H1 (cell line): ENCODE measurements around the gene GFI1B. TPM values are rescaled to one million over a fixed set of nuclear protein-coding genes. Genes with fewer than 3 reads are reported as not detected.

Source experiments
- CTCF ChIA-PET: fragments of 300-600 bp; sonication (Branson Sonifier 250); formaldehyde crosslinking; loops from one replicate; lab custom pipeline; 2021; ENCODE audit not compliant: partially characterized antibody; lab: Charles Lee
- POLR2A ChIA-PET: fragments of 300-600 bp; sonication (Branson Sonifier 250); formaldehyde crosslinking; loops from one replicate; lab custom pipeline; 2021; ENCODE audit warnings: inconsistent platforms; ENCODE audit not compliant: partially characterized antibody; lab: Charles Lee
- DNase-seq, 2 experiments: peaks; one replicate each; pipeline versions ENCODE4 v3.0.0 to v3.0.0-alpha.2; 2010 to 2022; ENCODE audit warnings: low spot score in 2 of 2, low read depth in 1 of 2, mixed read lengths in 1 of 2
- FAIRE-seq: peaks from 2 replicates; lab custom pipeline; 2011; peaks lifted over from hg19 to GRCh38; lab: Jason Lieb, UNC
- H2AFZ ChIP-seq: 2 replicates; pipeline ENCODE4 v1.8.1; 2012; ENCODE audit warnings: low read length, inconsistent platforms
- H2AK5ac ChIP-seq: 2 replicates; pipeline ENCODE4 v1.6.1; 2013; ENCODE audit warnings: low read depth, low read length
- H2BK120ac ChIP-seq: replicated peaks from 2 replicates; pipeline ENCODE3; 2013; ENCODE audit warnings: low read depth, low read length, inconsistent platforms
- H2BK12ac ChIP-seq: 2 replicates; pipeline ENCODE4 v1.6.1; 2013; ENCODE audit warnings: low read depth, low read length
- H2BK15ac ChIP-seq: 2 replicates; pipeline ENCODE4 v1.6.1; 2013; ENCODE audit warnings: low read length
- H2BK20ac ChIP-seq: 2 replicates; pipeline ENCODE4 v1.6.1; 2013; ENCODE audit warnings: low read length
- H2BK5ac ChIP-seq: 2 replicates; pipeline ENCODE4 v1.6.1; 2013; ENCODE audit warnings: low read depth, low read length
- H3K14ac ChIP-seq: 2 replicates; pipeline ENCODE4 v1.6.1; 2013; ENCODE audit warnings: inconsistent platforms; ENCODE audit not compliant: insufficient read length
- H3K18ac ChIP-seq: 2 replicates; pipeline ENCODE4 v1.6.1; 2013; ENCODE audit warnings: low read length; ENCODE audit errors: extremely low read depth
- H3K23ac ChIP-seq: 2 replicates; pipeline ENCODE4 v1.6.1; 2013; ENCODE audit warnings: inconsistent platforms; ENCODE audit not compliant: insufficient read length
- H3K23me2 ChIP-seq: 2 replicates; pipeline ENCODE4 v1.6.1; 2013; ENCODE audit warnings: low read depth, low read length
- H3K27ac ChIP-seq: 2 replicates; pipeline ENCODE4 v1.6.1; 2011; ENCODE audit warnings: low read depth, low read length, inconsistent platforms
- H3K27me3 ChIP-seq, 4 experiments: replicated peaks in 1 of 4; 1 replicate in 1 of 4; 2 replicates in 3 of 4; pipeline versions ENCODE4 v1.6.1 to v1.8.1; 2011 to 2013; ENCODE audit warnings: low read length in 3 of 4, mild to moderate bottlenecking in 3 of 4, inconsistent platforms in 2 of 4, mixed read lengths in 2 of 4, moderate library complexity in 1 of 4; ENCODE audit not compliant: control insufficient read depth in 3 of 4, insufficient read depth in 3 of 4; ENCODE audit errors: extremely low read depth in 1 of 4
- H3K36me3 ChIP-seq, 4 experiments: 2 replicates each; pipeline versions ENCODE4 v1.6.1 to v1.8.1; 2011 to 2013; ENCODE audit warnings: mild to moderate bottlenecking in 4 of 4, low read length in 3 of 4, moderate library complexity in 2 of 4, control low read depth in 1 of 4, inconsistent platforms in 1 of 4; ENCODE audit not compliant: insufficient read depth in 4 of 4, control insufficient read depth in 2 of 4
- H3K4ac ChIP-seq: replicated peaks from 2 replicates; pipeline ENCODE3; 2013; ENCODE audit warnings: low read length, low read depth, mixed read lengths, inconsistent platforms; ENCODE audit not compliant: insufficient read length
- H3K4me1 ChIP-seq, 4 experiments: replicated peaks in 1 of 4; 1 replicate in 1 of 4; 2 replicates in 3 of 4; pipeline versions ENCODE4 v1.6.1 to v1.8.1; 2011 to 2013; ENCODE audit warnings: low read length in 3 of 4, inconsistent platforms in 2 of 4, mixed read lengths in 1 of 4; ENCODE audit not compliant: insufficient read depth in 4 of 4, control insufficient read depth in 3 of 4
- H3K4me2 ChIP-seq, 2 experiments: 2 replicates each; pipeline versions ENCODE4 v1.6.1 to v1.8.1; 2011 to 2013; ENCODE audit warnings: low read depth in 2 of 2, low read length in 2 of 2, control low read depth in 1 of 2, inconsistent platforms in 1 of 2, mild to moderate bottlenecking in 1 of 2; ENCODE audit not compliant: insufficient read depth in 1 of 2
- H3K4me3 ChIP-seq, 4 experiments: fragments of 200-600, 300-600 bp in 1 of 4; sonication (generic), shearing (Covaris generic), sonication (Bioruptor Twin) in 1 of 4; 2 replicates each; pipeline versions ENCODE4 v1.5.1 to v1.8.1; 2011 to 2016; ENCODE audit warnings: low read length in 4 of 4, low read depth in 3 of 4, control low read depth in 2 of 4, inconsistent platforms in 2 of 4, mild to moderate bottlenecking in 2 of 4, mixed read lengths in 1 of 4, moderate library complexity in 1 of 4; ENCODE audit not compliant: insufficient read depth in 2 of 4; ENCODE audit errors: extremely low read depth in 1 of 4
- H3K56ac ChIP-seq: replicated peaks from 2 replicates; pipeline ENCODE3; 2013; ENCODE audit warnings: low read depth, mild to moderate bottlenecking, mixed read lengths, low read length, inconsistent platforms; ENCODE audit not compliant: insufficient read length
- H3K79me1 ChIP-seq: 2 replicates; pipeline ENCODE4 v1.6.1; 2013; ENCODE audit warnings: low read depth, low read length, control low read depth
- H3K79me2 ChIP-seq, 2 experiments: 2 replicates each; pipeline versions ENCODE4 v1.6.1 to v1.8.1; 2012 to 2013; ENCODE audit warnings: low read length in 2 of 2, mild to moderate bottlenecking in 2 of 2, inconsistent platforms in 1 of 2; ENCODE audit not compliant: insufficient read depth in 2 of 2, control insufficient read depth in 1 of 2
- H3K9ac ChIP-seq, 4 experiments: replicated peaks in 1 of 4; 1 replicate in 1 of 4; 2 replicates in 3 of 4; pipeline versions ENCODE4 v1.6.1 to v1.8.1; 2011 to 2013; ENCODE audit warnings: low read depth in 3 of 4, low read length in 3 of 4, control low read depth in 2 of 4, mild to moderate bottlenecking in 2 of 4, moderate library complexity in 2 of 4, inconsistent platforms in 1 of 4; ENCODE audit errors: extremely low read depth in 1 of 4
- H3K9me3 ChIP-seq, 2 experiments: 2 replicates each; pipeline versions ENCODE4 v1.6.1 to v1.8.1; 2012 to 2013; ENCODE audit warnings: mild to moderate bottlenecking in 2 of 2, moderate library complexity in 2 of 2, control low read depth in 1 of 2, inconsistent platforms in 1 of 2, low read depth in 1 of 2, low read length in 1 of 2, mixed read lengths in 1 of 2; ENCODE audit not compliant: insufficient read depth in 2 of 2
- H4K20me1 ChIP-seq, 2 experiments: replicated peaks in 1 of 2; 2 replicates each; pipeline versions ENCODE3 to v1.8.1; 2011 to 2013; ENCODE audit warnings: inconsistent platforms in 2 of 2, low read length in 2 of 2, mild to moderate bottlenecking in 1 of 2; ENCODE audit not compliant: insufficient read depth in 2 of 2, control insufficient read depth in 1 of 2
- H4K5ac ChIP-seq: 2 replicates; pipeline ENCODE4 v1.6.1; 2013; ENCODE audit warnings: low read length, low read depth, mixed read lengths, inconsistent platforms; ENCODE audit not compliant: insufficient read length
- H4K8ac ChIP-seq: 2 replicates; pipeline ENCODE4 v1.8.0; 2013; ENCODE audit warnings: mild to moderate bottlenecking, moderate library complexity, low read length, inconsistent platforms; ENCODE audit not compliant: insufficient read depth; ENCODE audit errors: extremely low read depth
- H4K91ac ChIP-seq: replicated peaks from 2 replicates; pipeline ENCODE3; 2013; ENCODE audit warnings: low read length, mixed read lengths, inconsistent platforms; ENCODE audit not compliant: insufficient read length
- ATF2 ChIP-seq: IDR thresholded peaks from 2 replicates; pipeline ENCODE4 v1.6.1; 2012; ENCODE audit warnings: low read length, inconsistent platforms
- HDAC6 ChIP-seq: IDR thresholded peaks from one replicate; pipeline ENCODE4 v1.7.1; 2012; ENCODE audit warnings: low read depth, mild to moderate bottlenecking, inconsistent platforms, low read length, moderate library complexity
- KDM5A ChIP-seq: fragments of 200-600 bp; IDR thresholded peaks from 2 replicates; pipeline ENCODE4 v1.7.1; 2012; ENCODE audit warnings: mild to moderate bottlenecking, low read length, inconsistent platforms, mixed read lengths
- MAX ChIP-seq: IDR thresholded peaks from 2 replicates; pipeline ENCODE4 v1.6.1; 2012; ENCODE audit warnings: inconsistent platforms
- NRF1 ChIP-seq: IDR thresholded peaks from 2 replicates; pipeline ENCODE4 v1.6.1; 2011; ENCODE audit warnings: mild to moderate bottlenecking, low read depth, low read length, improper control_type of control experiment
- SIN3A ChIP-seq, 2 experiments: IDR thresholded peaks in 1 of 2; conservative IDR thresholded peaks in 1 of 2; 2 replicates each; pipeline ENCODE4 v1.6.1; 2011 to 2012; ENCODE audit warnings: low read length in 2 of 2, improper control_type of control experiment in 1 of 2, low read depth in 1 of 2, mild to moderate bottlenecking in 1 of 2
- SIX5 ChIP-seq: IDR thresholded peaks from 2 replicates; pipeline ENCODE4 v1.6.1; 2011; ENCODE audit warnings: mild to moderate bottlenecking, low read depth, low read length
- WGBS, 2 experiments: shearing (Covaris generic) in 1 of 2; methylation state at CpG; one replicate each; pipeline versions ENCODE4 v1.1.6 to v1.1.7; 2013 to 2015; ENCODE audit warnings: low lambda C conversion rate in 2 of 2, mixed read lengths in 2 of 2, inconsistent platforms in 1 of 2, low coverage in 1 of 2, missing lambda C conversion rate in 1 of 2; ENCODE audit not compliant: insufficient replicate concordance in 2 of 2, insufficient coverage in 1 of 2, insufficient read length in 1 of 2; ENCODE audit errors: extremely low coverage in 1 of 2, missing lambda C conversion rate in 1 of 2; 5-methylcytosine and 5-hydroxymethylcytosine counted together
- polyA plus RNA-seq, 7 experiments: library from polyadenylated mRNA; depleted of rRNA in 3 of 7; stranded (reverse) in 5 of 7; unstranded in 2 of 7; fragments of >200 nt in 5 of 7; fragments of 200-250 nt in 2 of 7; gene quantifications; 1 replicate in 5 of 7; 2 replicates in 1 of 7; 4 replicates in 1 of 7; pipeline versions ENCODE4 v1.2.1 to v1.2.3, GENCODE V29; 2011 to 2013; ENCODE audit warnings: missing spikeins in 2 of 7, mixed read lengths in 2 of 7
- total RNA-seq: library from RNA; stranded (reverse); fragmentation: NEBNext Ultra II Directional; extraction: Animal tissue kit (Norgen Biotek cat#: 25700); gene quantifications from 2 replicates; pipeline ENCODE4 v1.2.1, GENCODE V29; 2021
- TF ChIP-seq, protein P1 (sequence below): IDR thresholded peaks from 2 replicates; pipeline ENCODE4 v1.6.1; 2012; ENCODE audit warnings: inconsistent platforms

Gene GFI1B
- total and polyA plus RNA-seq, 2 of the 8 experiments (the other 6 are each of a cell fraction or from before 2014, with no cell fraction given) = 0.09 to 0.11 TPM

DNA sequence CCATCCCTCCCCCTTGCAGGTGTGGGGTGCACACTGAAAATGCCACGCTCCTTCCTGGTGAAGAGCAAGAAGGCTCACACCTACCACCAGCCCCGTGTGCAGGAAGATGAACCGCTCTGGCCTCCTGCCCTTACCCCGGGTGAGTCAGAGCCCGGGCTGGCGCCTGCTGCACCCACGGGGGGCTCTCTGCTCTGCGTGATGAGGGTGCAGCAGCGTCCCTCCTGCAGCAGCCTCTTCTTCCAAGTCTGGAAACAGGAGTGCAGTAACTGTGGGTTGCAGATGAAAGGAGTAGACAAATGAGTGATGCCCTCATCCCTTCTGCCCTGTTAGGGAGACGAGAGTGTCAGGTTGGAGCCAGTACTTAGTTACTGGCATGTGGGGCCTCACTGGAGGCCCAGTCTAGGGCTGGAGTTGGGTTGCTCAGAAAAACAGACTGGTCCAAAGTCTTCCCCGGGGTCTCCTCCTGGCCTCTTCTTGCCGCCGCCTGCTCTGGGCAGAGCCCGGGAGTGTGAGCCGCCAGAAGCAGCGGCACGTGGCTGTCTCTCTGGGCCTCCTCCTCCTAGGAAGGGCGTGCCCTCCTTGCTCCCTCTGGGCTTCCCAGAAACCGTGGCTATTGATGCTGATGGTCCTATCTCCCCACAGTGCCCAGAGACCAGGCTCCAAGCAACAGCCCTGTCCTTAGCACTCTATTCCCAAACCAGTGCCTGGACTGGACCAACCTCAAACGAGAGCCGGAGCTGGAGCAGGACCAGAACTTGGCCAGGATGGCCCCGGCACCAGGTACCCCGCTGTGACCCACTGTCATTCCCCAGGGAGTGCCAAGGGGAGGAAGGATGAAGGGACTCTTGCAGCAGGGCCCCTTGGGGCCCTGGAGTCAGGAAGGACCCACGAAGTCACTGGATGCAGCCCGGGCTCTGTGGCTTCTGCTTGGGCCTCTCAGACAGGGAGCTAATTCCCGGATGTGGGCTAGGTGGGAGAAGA is 8.4 kb downstream of the GFI1B start:
- FAIRE-seq = no peak
- no peak overlapping the region for H4K91ac ChIP-seq
- 84% methylated on average over 25 of the region's 26 CpGs; no CpG with 5 or more reads in 1 of the 2 experiments for WGBS, 2 experiments
- H3K4me2 ChIP-seq = no peak overlapping the region
- H2BK20ac ChIP-seq = no peak overlapping the region
- H2BK15ac ChIP-seq = no peak overlapping the region
- no peak overlapping the region for H3K4me3 ChIP-seq
- no peaks in the 10 kb centered on the region for H3K23me2 ChIP-seq
- no peak overlapping the region for H3K23ac ChIP-seq
- POLR2A ChIA-PET = no interaction called here
- TF ChIP-seq ATF2 = no peak
- TF ChIP-seq, protein P1, sequence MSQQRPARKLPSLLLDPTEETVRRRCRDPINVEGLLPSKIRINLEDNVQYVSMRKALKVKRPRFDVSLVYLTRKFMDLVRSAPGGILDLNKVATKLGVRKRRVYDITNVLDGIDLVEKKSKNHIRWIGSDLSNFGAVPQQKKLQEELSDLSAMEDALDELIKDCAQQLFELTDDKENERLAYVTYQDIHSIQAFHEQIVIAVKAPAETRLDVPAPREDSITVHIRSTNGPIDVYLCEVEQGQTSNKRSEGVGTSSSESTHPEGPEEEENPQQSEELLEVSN = no peak
- TF ChIP-seq NRF1 = no peak
- no peak for TF ChIP-seq HDAC6
- no peak for TF ChIP-seq SIN3A (conservative IDR thresholded peaks at IDR 0.05 in 1 of 2, IDR thresholded peaks at IDR 0.05 in 1 of 2; ENCODE audit: low read depth in 1 of 2, low read length in 2 of 2)
- TF ChIP-seq SIX5 = no peak
- TF ChIP-seq KDM5A = no peak
- no peak for TF ChIP-seq MAX
- no peak overlapping the region for H3K4ac ChIP-seq
- H3K18ac ChIP-seq = no peak overlapping the region
- no peak overlapping the region for H2AK5ac ChIP-seq
- H2BK5ac ChIP-seq = no peak overlapping the region
- peaks cover 0 to 5% (median 1%) of the 10 kb centered on the region in 4 experiments; a peak in 2 of 7 replicates for H3K27me3 ChIP-seq
- no peaks in the 10 kb centered on the region for H3K79me1 ChIP-seq
- no peak overlapping the region for H2AFZ ChIP-seq
- no peaks in the 10 kb centered on the region for H3K36me3 ChIP-seq
- no peak overlapping the region for H3K9ac ChIP-seq
- no peak overlapping the region for H3K56ac ChIP-seq
- H3K4me1 ChIP-seq = no peaks in the 10 kb centered on the region; a peak in 1 of 7 replicates
- no peaks in the 10 kb centered on the region for H3K79me2 ChIP-seq
- no peak overlapping the region for H3K14ac ChIP-seq
- CTCF ChIA-PET = interaction anchor here (0.9 to 1.6 kb wide), 2 partner anchors 9 to 18 kb away, joined by 3 to 10 read pairs; partner anchors contain the start of gene GFI1B
- no peak overlapping the region for H4K5ac ChIP-seq
- H3K27ac ChIP-seq = no peak overlapping the region
- H4K20me1 ChIP-seq = no peaks in the 10 kb centered on the region
- no peak overlapping the region for H2BK120ac ChIP-seq
- H2BK12ac ChIP-seq = no peak overlapping the region
- no peak for DNase-seq
- no peaks in the 10 kb centered on the region for H3K9me3 ChIP-seq
- H4K8ac ChIP-seq = no peak overlapping the region
